Esophagus muscularis mucosa (tissue), 4 donors: ENCODE results near the gene MME.

Experiments
- EP300 ChIP-seq: sonication (generic); formaldehyde crosslinking; IDR thresholded peaks from one replicate; pipeline ENCODE4 v1.6.1; 2017; ENCODE audit warnings: antibody characterized with exemption
- POLR2A ChIP-seq: fragments of 450-650 bp; IDR thresholded peaks from one replicate; pipeline ENCODE4 v1.6.1; 2017; ENCODE audit warnings: antibody characterized with exemption, moderate library complexity, mild to moderate bottlenecking, low read depth
- TF ChIP-seq, protein P1 (sequence below), 3 experiments: fragments of 200-600 bp in 2 of 3; fragments of 450-650 bp in 1 of 3; sonication (generic) in 2 of 3; IDR thresholded peaks; one replicate each; pipeline ENCODE4 v1.5.1; 2017 to 2019; ENCODE audit warnings: antibody characterized with exemption in 3 of 3, mild to moderate bottlenecking in 2 of 3, moderate library complexity in 1 of 3

- TF ChIP-seq, protein P1, sequence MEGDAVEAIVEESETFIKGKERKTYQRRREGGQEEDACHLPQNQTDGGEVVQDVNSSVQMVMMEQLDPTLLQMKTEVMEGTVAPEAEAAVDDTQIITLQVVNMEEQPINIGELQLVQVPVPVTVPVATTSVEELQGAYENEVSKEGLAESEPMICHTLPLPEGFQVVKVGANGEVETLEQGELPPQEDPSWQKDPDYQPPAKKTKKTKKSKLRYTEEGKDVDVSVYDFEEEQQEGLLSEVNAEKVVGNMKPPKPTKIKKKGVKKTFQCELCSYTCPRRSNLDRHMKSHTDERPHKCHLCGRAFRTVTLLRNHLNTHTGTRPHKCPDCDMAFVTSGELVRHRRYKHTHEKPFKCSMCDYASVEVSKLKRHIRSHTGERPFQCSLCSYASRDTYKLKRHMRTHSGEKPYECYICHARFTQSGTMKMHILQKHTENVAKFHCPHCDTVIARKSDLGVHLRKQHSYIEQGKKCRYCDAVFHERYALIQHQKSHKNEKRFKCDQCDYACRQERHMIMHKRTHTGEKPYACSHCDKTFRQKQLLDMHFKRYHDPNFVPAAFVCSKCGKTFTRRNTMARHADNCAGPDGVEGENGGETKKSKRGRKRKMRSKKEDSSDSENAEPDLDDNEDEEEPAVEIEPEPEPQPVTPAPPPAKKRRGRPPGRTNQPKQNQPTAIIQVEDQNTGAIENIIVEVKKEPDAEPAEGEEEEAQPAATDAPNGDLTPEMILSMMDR (IDR thresholded peaks at IDR 0.05): no peak
- TF ChIP-seq POLR2A (no peak), EP300 (no peak)
Observed at GRCh38 chr3:155106119-155106518, 26.0 kb downstream of the MME start.
